ENCODE results near the gene RNF141.

Gene RNF141

GRCh38 chr11:10498022-10498400 is 43.0 kb downstream of the RNF141 start:
- no peak for DNase-seq (ENCODE audit: low spot score)

GRCh38 chr11:10497371-10498021 is 43.5 kb downstream of the RNF141 start:
- DNase-seq (ENCODE audit: low spot score): no peak

GRCh38 chr11:10496296-10496936 is 44.6 kb downstream of the RNF141 start:
- no peak for DNase-seq (ENCODE audit: low spot score)

GRCh38 chr11:10495464-10495786 is 45.6 kb downstream of the RNF141 start:
- no peak for DNase-seq (ENCODE audit: low spot score)

- no peak for DNase-seq (ENCODE audit: low spot score)
Observed at GRCh38 chr11:10494636-10495463, 46.1 kb downstream of the RNF141 start.

- DNase-seq (ENCODE audit: low spot score): no peak
Observed at GRCh38 chr11:10493041-10493663, 47.8 kb downstream of the RNF141 start.

GRCh38 chr11:10492084-10492483 is 48.9 kb downstream of the RNF141 start:
- no peak for DNase-seq (ENCODE audit: low spot score)

GRCh38 chr11:10490398-10491241 is 50.4 kb downstream of the RNF141 start:
- peak; percentile 94 for DNase-seq (ENCODE audit: low spot score)

- DNase-seq (ENCODE audit: low spot score): no peak
Observed at GRCh38 chr11:10490032-10490397, 51.0 kb downstream of the RNF141 start.

GRCh38 chr11:10488934-10489691 is 51.9 kb downstream of the RNF141 start:
- no peak for DNase-seq (ENCODE audit: low spot score)

GRCh38 chr11:10488121-10488933 is 52.7 kb downstream of the RNF141 start:
- no peak for DNase-seq (ENCODE audit: low spot score)

- DNase-seq (ENCODE audit: low spot score): no peak
Observed at GRCh38 chr11:10487002-10487647, 53.9 kb downstream of the RNF141 start.

GRCh38 chr11:10486161-10486840 is 54.7 kb downstream of the RNF141 start:
- no peak for DNase-seq (ENCODE audit: low spot score)

- DNase-seq (ENCODE audit: low spot score): no peak
Observed at GRCh38 chr11:10485646-10486045, 55.3 kb downstream of the RNF141 start.

- no peak for DNase-seq (ENCODE audit: low spot score)
Observed at GRCh38 chr11:10484461-10485180, 56.4 kb downstream of the RNF141 start.

GRCh38 chr11:10483584-10483983 is 57.4 kb downstream of the RNF141 start:
- DNase-seq (ENCODE audit: low spot score): no peak

- DNase-seq (ENCODE audit: low spot score): no peak
Observed at GRCh38 chr11:10483174-10483573, 57.8 kb downstream of the RNF141 start.

GRCh38 chr11:10481560-10482349 is 59.2 kb downstream of the RNF141 start:
- no peak for DNase-seq (ENCODE audit: low spot score)

Data from GM03348 (cell line).